B cell (primary cell): Measurements from ENCODE around the gene UBE2Q2. TPM values are rescaled to one million over a fixed set of nuclear protein-coding genes. Genes with fewer than 3 reads are reported as not detected.

ENCODE experiments used
- ATAC-seq: fragments of 200-7000 bp; cut with Tn5 transposase; one replicate; pipeline ENCODE4 v1.10.0; 2021; ENCODE audit warnings: low read depth, mild to moderate bottlenecking, moderate number of reproducible peaks, moderate library complexity
- CTCF ChIA-PET: fragments of 350-600 bp; sonication (Branson Sonifier 250); formaldehyde crosslinking; loops from one replicate; lab custom pipeline; 2021; ENCODE audit warnings: antibody characterized with exemption, inconsistent platforms; lab: Charles Lee
- POLR2A ChIA-PET: fragments of 350-600 bp; sonication (Branson Sonifier 250); formaldehyde crosslinking; loops from one replicate; lab custom pipeline; 2021; ENCODE audit warnings: antibody characterized with exemption; lab: Charles Lee
- DNase-seq: peaks from one replicate; pipeline ENCODE4 v3.0.0; 2013
- H2AFZ ChIP-seq: 2 replicates; pipeline ENCODE4 v1.6.1; 2012; ENCODE audit warnings: mild to moderate bottlenecking, low read depth, low read length; ENCODE audit not compliant: insufficient read depth, poor library complexity, severe bottlenecking
- H3K27ac ChIP-seq, 2 donors: 1 replicate in 1 of 2; 2 replicates in 1 of 2; pipeline ENCODE4 v1.5.1; 2012 to 2013; ENCODE audit warnings: low read length in 2 of 2, mild to moderate bottlenecking in 2 of 2, moderate library complexity in 1 of 2
- H3K27me3 ChIP-seq, 4 experiments: fragments of 200-600 bp in 1 of 4; sonication (generic) in 1 of 4; replicated peaks in 1 of 4; 1 replicate in 2 of 4; 2 replicates in 2 of 4; pipeline versions ENCODE4 v1.6.1 to v1.7.0; 2013 to 2016; ENCODE audit warnings: low read length in 3 of 4, mild to moderate bottlenecking in 2 of 4, mixed read lengths in 1 of 4, moderate library complexity in 1 of 4; ENCODE audit not compliant: insufficient read depth in 4 of 4, control insufficient read depth in 3 of 4; ENCODE audit errors: control extremely low read depth in 1 of 4
- H3K36me3 ChIP-seq, 2 experiments: replicated peaks in 1 of 2; 1 replicate in 1 of 2; 2 replicates in 1 of 2; pipeline versions ENCODE4 v1.6.1 to v1.7.1; 2013; ENCODE audit warnings: low read length in 1 of 2; ENCODE audit not compliant: insufficient read depth in 2 of 2, control insufficient read depth in 1 of 2; ENCODE audit errors: control extremely low read depth in 1 of 2, extremely low read depth in 1 of 2
- H3K4me1 ChIP-seq, 2 donors: fragments of 200-600 bp in 1 of 2; sonication (generic) in 1 of 2; 1 replicate in 1 of 2; 2 replicates in 1 of 2; pipeline versions ENCODE4 v1.5.1 to v1.6.1; 2013 to 2017; ENCODE audit warnings: low read length in 2 of 2; ENCODE audit not compliant: control insufficient read depth in 2 of 2, insufficient read depth in 2 of 2
- H3K4me2 ChIP-seq: replicated peaks from 2 replicates; pipeline ENCODE3; 2012; ENCODE audit warnings: mild to moderate bottlenecking, low read depth, low read length; ENCODE audit not compliant: poor library complexity, severe bottlenecking
- H3K4me3 ChIP-seq, 5 experiments: fragments of 200-600 bp in 1 of 5; sonication (generic) in 1 of 5; 1 replicate in 3 of 5; 2 replicates in 2 of 5; pipeline versions ENCODE4 v1.5.1 to v1.7.0; 2011 to 2016; ENCODE audit warnings: low read length in 4 of 5, mild to moderate bottlenecking in 4 of 5, low read depth in 2 of 5, control low read depth in 1 of 5, moderate library complexity in 1 of 5; ENCODE audit not compliant: insufficient read depth in 1 of 5; ENCODE audit errors: control extremely low read depth in 1 of 5, extremely low read depth in 1 of 5
- H3K79me2 ChIP-seq: fragments of 200-600 bp; sonication (generic); one replicate; pipeline ENCODE4 v1.6.0; 2016; ENCODE audit warnings: low read length; ENCODE audit not compliant: control insufficient read depth, insufficient read depth
- H3K9ac ChIP-seq: fragments of 200-600 bp; sonication (generic); 2 replicates; pipeline ENCODE4 v1.6.1; 2017; ENCODE audit warnings: mild to moderate bottlenecking, low read length, moderate library complexity
- H3K9me3 ChIP-seq, 3 donors: one replicate each; pipeline versions ENCODE4 v1.6.1 to v1.7.1; 2013; ENCODE audit warnings: low read length in 2 of 3; ENCODE audit not compliant: control insufficient read depth in 2 of 3, insufficient read depth in 1 of 3; ENCODE audit errors: control extremely low read depth in 1 of 3
- H4K20me1 ChIP-seq: 2 replicates; pipeline ENCODE4 v1.6.0; 2012; ENCODE audit warnings: mild to moderate bottlenecking, low read length; ENCODE audit not compliant: insufficient read depth, control insufficient read depth, poor library complexity, severe bottlenecking
- H3K27ac Mint-ChIP-seq: one replicate; pipeline ENCODE4 v1.8.0; 2021; ENCODE audit warnings: mixed read lengths
- H3K27me3 Mint-ChIP-seq: one replicate; pipeline ENCODE4 v1.8.0; 2021; ENCODE audit warnings: mixed read lengths
- H3K4me1 Mint-ChIP-seq: one replicate; pipeline ENCODE4 v1.8.0; 2021; ENCODE audit warnings: mixed read lengths
- H3K4me3 Mint-ChIP-seq: one replicate; pipeline ENCODE4 v1.8.0; 2021; ENCODE audit warnings: mixed read lengths
- H3K9me3 Mint-ChIP-seq: one replicate; pipeline ENCODE4 v1.8.0; 2022; ENCODE audit warnings: mixed read lengths; ENCODE audit not compliant: insufficient read depth
- EZH2 ChIP-seq: IDR thresholded peaks from 2 replicates; pipeline ENCODE4 v1.6.1; 2012; ENCODE audit warnings: borderline replicate concordance, low read depth, mild to moderate bottlenecking, moderate library complexity, low read length; ENCODE audit not compliant: insufficient read depth, poor library complexity, severe bottlenecking
- WGBS: methylation state at CpG from one replicate; pipeline ENCODE4 v1.1.5; 2013; ENCODE audit warnings: missing lambda C conversion rate; ENCODE audit not compliant: insufficient coverage; 5-methylcytosine and 5-hydroxymethylcytosine counted together
- intact Hi-C: fragments of 100-400 bp; cut with micrococcal nuclease; formaldehyde crosslinking; loops from one replicate; pipeline ENCODE4 v1.10.0; 2022
- polyA plus RNA-seq: library from polyadenylated mRNA; depleted of rRNA; stranded (reverse); fragments of >200 nt; gene quantifications from 2 replicates; pipeline ENCODE4 v1.2.3, GENCODE V29; 2012
- total RNA-seq, 2 donors: library from RNA; stranded (reverse); fragments of 120-200 nt in 1 of 2; gene quantifications; 1 replicate in 1 of 2; 2 replicates in 1 of 2; pipeline versions ENCODE4 v1.2.3 to v1.2.4, GENCODE V29; 2013 to 2022
- TF ChIP-seq, protein P1 (sequence below): fragments of 200-600 bp; IDR thresholded peaks from one replicate; pipeline ENCODE4 v1.8.0; 2022; ENCODE audit warnings: antibody characterized with exemption, mild to moderate bottlenecking

The UBE2Q2 gene
- total and polyA plus RNA-seq, 2 donors (not counting 1 experiment from before 2014, with no cell fraction given), result 11.4 to 33.6 TPM

DNA sequence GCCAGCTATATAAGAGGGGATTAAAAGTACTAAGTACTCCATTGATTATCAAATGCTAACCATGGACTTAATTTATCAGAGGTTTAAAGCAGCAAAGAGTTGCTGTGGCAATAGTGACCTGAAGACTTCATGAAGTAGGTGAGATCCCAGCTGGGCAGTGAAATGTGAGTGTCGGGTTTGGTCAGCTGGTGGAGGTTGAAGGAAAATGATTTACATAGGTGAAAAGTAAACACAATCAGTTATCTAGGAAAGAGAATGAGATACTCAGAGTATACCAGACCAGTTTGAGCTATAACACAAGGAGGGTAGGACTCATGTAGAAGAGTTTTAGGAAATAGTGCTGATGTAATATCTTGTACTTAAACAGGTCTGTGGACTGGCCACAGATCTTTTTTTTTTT, 43.9 kb downstream of the UBE2Q2 start:
- peaks cover 0 to 10% of the 10 kb centered on the region in 2 experiments for H3K36me3 ChIP-seq
- no peaks in the 10 kb centered on the region for H3K79me2 ChIP-seq
- no peak for ATAC-seq
- TF ChIP-seq, protein P1, sequence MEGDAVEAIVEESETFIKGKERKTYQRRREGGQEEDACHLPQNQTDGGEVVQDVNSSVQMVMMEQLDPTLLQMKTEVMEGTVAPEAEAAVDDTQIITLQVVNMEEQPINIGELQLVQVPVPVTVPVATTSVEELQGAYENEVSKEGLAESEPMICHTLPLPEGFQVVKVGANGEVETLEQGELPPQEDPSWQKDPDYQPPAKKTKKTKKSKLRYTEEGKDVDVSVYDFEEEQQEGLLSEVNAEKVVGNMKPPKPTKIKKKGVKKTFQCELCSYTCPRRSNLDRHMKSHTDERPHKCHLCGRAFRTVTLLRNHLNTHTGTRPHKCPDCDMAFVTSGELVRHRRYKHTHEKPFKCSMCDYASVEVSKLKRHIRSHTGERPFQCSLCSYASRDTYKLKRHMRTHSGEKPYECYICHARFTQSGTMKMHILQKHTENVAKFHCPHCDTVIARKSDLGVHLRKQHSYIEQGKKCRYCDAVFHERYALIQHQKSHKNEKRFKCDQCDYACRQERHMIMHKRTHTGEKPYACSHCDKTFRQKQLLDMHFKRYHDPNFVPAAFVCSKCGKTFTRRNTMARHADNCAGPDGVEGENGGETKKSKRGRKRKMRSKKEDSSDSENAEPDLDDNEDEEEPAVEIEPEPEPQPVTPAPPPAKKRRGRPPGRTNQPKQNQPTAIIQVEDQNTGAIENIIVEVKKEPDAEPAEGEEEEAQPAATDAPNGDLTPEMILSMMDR, result no peak
- TF ChIP-seq EZH2, result no peak
- Mint-ChIP-seq H3K27ac (no peak overlapping the region), H3K27me3 (no peaks in the 10 kb centered on the region), H3K4me3 (no peak overlapping the region), H3K9me3 (no peaks in the 10 kb centered on the region), H3K4me1 (no peaks in the 10 kb centered on the region)
- no peaks in the 10 kb centered on the region for H3K27me3 ChIP-seq
- no peaks in the 10 kb centered on the region for H3K9me3 ChIP-seq
- no peak overlapping the region for H3K4me2 ChIP-seq
- WGBS, result no CpG with 5 or more reads among the region's 1 CpG
- no peak overlapping the region for H3K27ac ChIP-seq
- no peak overlapping the region for H2AFZ ChIP-seq
- POLR2A ChIA-PET, result interaction anchor here (0.7 kb wide), 1 partner anchor 72 kb away, joined by 6 read pairs; no protein-coding TSS in a partner anchor
- H3K4me3 ChIP-seq, result no peak overlapping the region
- CTCF ChIA-PET, result interaction anchor here (1.0 kb wide), 1 partner anchor 252 kb away, joined by 3 read pairs; no protein-coding TSS in a partner anchor
- no peak for DNase-seq
- no peak overlapping the region for H3K9ac ChIP-seq
- no peaks in the 10 kb centered on the region for H3K4me1 ChIP-seq
- no peaks in the 10 kb centered on the region for H4K20me1 ChIP-seq
- intact Hi-C loops, result no loop called here

DNA sequence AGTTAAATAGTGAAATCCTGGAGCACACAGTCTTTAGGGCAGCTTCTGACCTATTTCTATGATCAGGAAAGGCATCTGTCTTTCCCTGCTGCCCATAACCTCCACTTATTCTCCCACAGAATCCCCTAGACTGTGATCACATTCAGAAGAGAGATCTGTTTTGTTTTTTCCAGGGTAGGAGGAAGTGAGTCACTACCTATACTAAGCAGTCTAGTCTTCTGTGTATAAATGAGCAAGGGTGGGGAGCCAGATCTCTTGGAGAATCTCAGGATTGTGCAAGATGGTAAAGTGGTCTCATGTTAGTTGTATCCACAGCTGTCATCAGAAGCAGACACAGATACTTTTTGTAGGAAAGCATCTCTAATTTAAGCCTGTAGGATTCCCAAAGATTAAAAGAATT, 48.6 kb downstream of the UBE2Q2 start:
- Mint-ChIP-seq H3K4me1 (no peaks in the 10 kb centered on the region), H3K9me3 (no peaks in the 10 kb centered on the region), H3K4me3 (no peak overlapping the region), H3K27ac (no peak overlapping the region), H3K27me3 (no peaks in the 10 kb centered on the region)
- Histone ChIP-seq H3K36me3 (peaks cover 0 to 7% of the 10 kb centered on the region in 2 experiments), H3K4me3 (no peak overlapping the region), H3K9ac (no peak overlapping the region), H3K27me3 (no peaks in the 10 kb centered on the region), H3K9me3 (no peaks in the 10 kb centered on the region), H3K4me2 (no peak overlapping the region), H4K20me1 (no peaks in the 10 kb centered on the region), H3K79me2 (no peaks in the 10 kb centered on the region), H3K27ac (no peak overlapping the region), H3K4me1 (no peaks in the 10 kb centered on the region), H2AFZ (no peak overlapping the region)
- DNase-seq (no peak), ATAC-seq (no peak)
- intact Hi-C loops, result no loop called here
- CTCF ChIA-PET, result no interaction called here
- POLR2A ChIA-PET, result no interaction called here
- TF ChIP-seq EZH2, result no peak
- TF ChIP-seq, protein P1, result no peak
